Fibroblast of mammary gland (primary cell): ENCODE measurements around the gene MYCL.
"Not testable (repeated sequence)": the region's sequence is repeated elsewhere in the genome, so short reads cannot be mapped to it uniquely, and the experiment has no call there.

Experiments
- DNase-seq: peaks from one replicate; pipeline ENCODE4 v3.0.0-alpha.2; 2010; ENCODE audit warnings: low read depth
- H3K4me3 ChIP-seq: 2 replicates; pipeline ENCODE4 v1.5.1; 2011; ENCODE audit warnings: low read depth, mild to moderate bottlenecking, low read length, moderate library complexity; ENCODE audit not compliant: control insufficient read depth
- CTCF ChIP-seq: conservative IDR thresholded peaks from 2 replicates; pipeline ENCODE4 v1.5.1; 2011; ENCODE audit warnings: low read depth, low read length, inconsistent platforms; ENCODE audit not compliant: control insufficient read depth, insufficient read depth

MYCL gene

GRCh38 chr1:39876144-39876543 is 25.6 kb downstream of the MYCL start:
- no peak for DNase-seq
- TF ChIP-seq CTCF, result no peak
- H3K4me3 ChIP-seq, result no peak overlapping the region

GRCh38 chr1:39872698-39873097 is 29.0 kb downstream of the MYCL start:
- no peak overlapping the region for H3K4me3 ChIP-seq
- DNase-seq, result no peak
- no peak for TF ChIP-seq CTCF

GRCh38 chr1:39871796-39872195 is 29.9 kb downstream of the MYCL start:
- H3K4me3 ChIP-seq, result no peak overlapping the region
- no peak for DNase-seq
- no peak for TF ChIP-seq CTCF

GRCh38 chr1:39871043-39871442 is 30.7 kb downstream of the MYCL start:
- H3K4me3 ChIP-seq, DNase-seq: not testable (repeated sequence)

GRCh38 chr1:39869538-39870112 is 32.1 kb downstream of the MYCL start:
- not testable (repeated sequence) for DNase-seq, H3K4me3 ChIP-seq

GRCh38 chr1:39866767-39867166 is 35.0 kb downstream of the MYCL start:
- DNase-seq, result peak; percentile 77
- no peak overlapping the region for H3K4me3 ChIP-seq
- TF ChIP-seq CTCF, result no peak

- TF ChIP-seq CTCF, result no peak
- no peak overlapping the region for H3K4me3 ChIP-seq
- no peak for DNase-seq
Observed at GRCh38 chr1:39865762-39866161, 36.0 kb downstream of the MYCL start.

GRCh38 chr1:39863177-39863576 is 38.5 kb downstream of the MYCL start:
- H3K4me3 ChIP-seq, result no peak overlapping the region

More at GRCh38 chr1:39863177-39863576, 38.5 kb downstream of the MYCL start:
- no peak for TF ChIP-seq CTCF
- DNase-seq, result no peak
